Hepatocyte (in vitro differentiated cells): ENCODE results near the gene PASD1.

Source experiments
- EZH2 ChIP-seq: fragments of 200-600 bp; sonication (generic); IDR thresholded peaks from 2 replicates; pipeline ENCODE4 v1.6.1; 2016; ENCODE audit warnings: antibody characterized with exemption, mild to moderate bottlenecking, borderline replicate concordance
- EZH2phosphoT487 ChIP-seq: fragments of 200-600 bp; sonication (generic); IDR thresholded peaks from one replicate; pipeline ENCODE4 v1.6.1; 2018; ENCODE audit warnings: antibody characterized with exemption, mild to moderate bottlenecking, low read depth, moderate library complexity; ENCODE audit not compliant: unreplicated experiment, severe bottlenecking
- TF ChIP-seq, protein P1 (sequence below): fragments of 200-600 bp; sonication (generic); IDR thresholded peaks from 2 replicates; pipeline ENCODE4 v1.5.1; 2016; ENCODE audit warnings: antibody characterized with exemption, mild to moderate bottlenecking; ENCODE audit not compliant: poor library complexity

DNA sequence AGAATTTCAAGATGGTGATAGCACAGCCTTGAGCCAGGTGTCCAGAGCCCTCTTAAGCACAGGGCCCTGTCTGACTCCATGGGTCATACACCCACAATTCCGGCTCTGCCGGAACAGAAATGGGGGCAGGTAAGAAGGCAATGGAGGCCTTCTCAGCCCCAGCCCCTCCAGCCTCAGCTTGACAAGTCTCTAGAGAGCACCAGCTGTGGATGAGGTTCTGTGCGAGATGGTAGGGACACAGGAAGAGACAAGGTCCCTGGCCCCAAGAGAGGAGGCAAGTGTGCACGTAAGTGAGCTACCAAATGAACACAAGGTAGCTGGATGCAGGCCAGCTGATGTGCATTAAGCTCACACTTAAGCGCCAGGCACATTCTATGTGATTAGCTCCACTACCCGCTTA is 129.3 kb downstream of the PASD1 start:
- TF ChIP-seq, protein P1, sequence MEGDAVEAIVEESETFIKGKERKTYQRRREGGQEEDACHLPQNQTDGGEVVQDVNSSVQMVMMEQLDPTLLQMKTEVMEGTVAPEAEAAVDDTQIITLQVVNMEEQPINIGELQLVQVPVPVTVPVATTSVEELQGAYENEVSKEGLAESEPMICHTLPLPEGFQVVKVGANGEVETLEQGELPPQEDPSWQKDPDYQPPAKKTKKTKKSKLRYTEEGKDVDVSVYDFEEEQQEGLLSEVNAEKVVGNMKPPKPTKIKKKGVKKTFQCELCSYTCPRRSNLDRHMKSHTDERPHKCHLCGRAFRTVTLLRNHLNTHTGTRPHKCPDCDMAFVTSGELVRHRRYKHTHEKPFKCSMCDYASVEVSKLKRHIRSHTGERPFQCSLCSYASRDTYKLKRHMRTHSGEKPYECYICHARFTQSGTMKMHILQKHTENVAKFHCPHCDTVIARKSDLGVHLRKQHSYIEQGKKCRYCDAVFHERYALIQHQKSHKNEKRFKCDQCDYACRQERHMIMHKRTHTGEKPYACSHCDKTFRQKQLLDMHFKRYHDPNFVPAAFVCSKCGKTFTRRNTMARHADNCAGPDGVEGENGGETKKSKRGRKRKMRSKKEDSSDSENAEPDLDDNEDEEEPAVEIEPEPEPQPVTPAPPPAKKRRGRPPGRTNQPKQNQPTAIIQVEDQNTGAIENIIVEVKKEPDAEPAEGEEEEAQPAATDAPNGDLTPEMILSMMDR, result no peak
- TF ChIP-seq EZH2 (no peak), EZH2phosphoT487 (no peak)
